Suprapubic skin (tissue), 4 donors: ENCODE measurements around the gene TNFRSF8. TPM values are rescaled to one million over a fixed set of nuclear protein-coding genes. Genes with fewer than 3 reads are reported as not detected.
A peak's percentile ranks its signal among the peaks of the same experiment; 100 is the strongest.

ENCODE experiments used
- DNase-seq, 2 donors: peaks; one replicate each; pipeline ENCODE4 v3.0.0-alpha.2; 2019; ENCODE audit warnings: low spot score in 2 of 2
- H3K27ac ChIP-seq: fragments of 200-600 bp; sonication (generic); one replicate; pipeline ENCODE4 v1.5.1; 2019
- H3K27me3 ChIP-seq: fragments of 200-600 bp; sonication (generic); one replicate; pipeline ENCODE4 v1.5.1; 2019
- H3K36me3 ChIP-seq: fragments of 200-600 bp; sonication (generic); one replicate; pipeline ENCODE4 v1.5.1; 2019
- H3K4me1 ChIP-seq: fragments of 200-600 bp; sonication (generic); one replicate; pipeline ENCODE4 v1.5.1; 2019
- H3K4me3 ChIP-seq: fragments of 200-600 bp; sonication (generic); one replicate; pipeline ENCODE4 v1.5.1; 2019; ENCODE audit warnings: mild to moderate bottlenecking
- H3K9me3 ChIP-seq: fragments of 200-600 bp; sonication (generic); one replicate; pipeline ENCODE4 v1.5.1; 2019
- EP300 ChIP-seq: sonication (generic); formaldehyde crosslinking; IDR thresholded peaks from one replicate; pipeline ENCODE4 v1.6.1; 2017; ENCODE audit warnings: antibody characterized with exemption
- POLR2A ChIP-seq, 2 donors: fragments of 450-650 bp; IDR thresholded peaks; one replicate each; pipeline ENCODE4 v1.6.1; 2017; ENCODE audit warnings: antibody characterized with exemption in 2 of 2, mild to moderate bottlenecking in 2 of 2, moderate library complexity in 2 of 2
- POLR2AphosphoS5 ChIP-seq, 3 donors: sonication (generic); formaldehyde crosslinking; IDR thresholded peaks; one replicate each; pipeline ENCODE4 v1.6.1; 2017; ENCODE audit warnings: antibody characterized with exemption in 3 of 3
- WGBS: methylation state at CpG from one replicate; pipeline ENCODE4 v1.1.5; 2018; 5-methylcytosine and 5-hydroxymethylcytosine counted together
- total RNA-seq, 4 donors: library from RNA; depleted of rRNA; stranded (reverse); fragments of >200 nt; gene quantifications; one replicate each; pipeline ENCODE4 v1.1.0, GENCODE V29; 2016
- TF ChIP-seq, protein P1 (sequence below), 2 donors: fragments of 200-600 bp in 1 of 2; fragments of 450-650 bp in 1 of 2; sonication (generic) in 1 of 2; IDR thresholded peaks; one replicate each; pipeline ENCODE4 v1.5.1; 2016 to 2019; ENCODE audit warnings: antibody characterized with exemption in 2 of 2, mild to moderate bottlenecking in 1 of 2, moderate library complexity in 1 of 2

Gene TNFRSF8
- total RNA-seq, 4 donors from 2014 or later = 0.30 to 1.2 (median 0.75) TPM

DNA sequence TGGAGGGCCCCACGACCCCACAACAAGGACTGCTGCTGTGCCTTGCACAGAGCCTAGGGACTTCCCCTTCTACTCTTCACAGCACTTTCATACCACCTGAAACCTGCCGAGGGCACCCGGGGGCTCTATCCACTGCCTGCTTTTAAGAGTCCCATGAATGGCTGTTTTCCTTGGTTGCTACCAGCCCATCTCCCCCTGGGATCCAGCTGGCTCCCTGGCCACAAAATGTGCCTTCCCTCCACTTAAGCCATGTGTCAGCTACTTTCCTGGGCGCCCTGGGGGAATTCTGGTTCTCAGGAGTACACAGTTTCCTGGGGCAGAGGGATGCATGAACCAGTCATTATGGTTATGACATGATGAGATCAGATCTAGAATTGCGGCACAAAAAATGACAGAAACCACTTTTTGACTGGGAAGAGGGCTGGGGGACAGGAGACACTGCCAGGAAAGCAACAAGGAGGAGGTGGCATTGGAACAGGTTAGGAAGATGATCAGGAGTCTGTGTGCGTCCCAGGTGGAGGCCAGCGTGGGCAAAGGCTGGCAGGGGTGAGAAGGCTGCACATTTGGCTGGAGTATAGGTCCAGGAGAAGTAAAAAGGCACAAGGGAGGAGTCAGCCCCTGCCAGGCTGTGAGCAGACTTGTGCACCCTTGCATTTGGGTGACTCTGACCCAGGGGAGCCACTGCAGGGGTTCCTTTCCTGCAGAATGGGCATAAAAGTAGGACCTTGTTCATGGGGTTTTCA is 3.2 kb upstream of the TNFRSF8 start:
- Histone ChIP-seq H3K27me3 (peaks cover 40% of the 10 kb centered on the region), H3K4me1 (peaks cover 10% of the 10 kb centered on the region), H3K9me3 (no peaks in the 10 kb centered on the region), H3K36me3 (no peaks in the 10 kb centered on the region), H3K4me3 (no peak overlapping the region), H3K27ac (no peak overlapping the region)
- TF ChIP-seq, protein P1, sequence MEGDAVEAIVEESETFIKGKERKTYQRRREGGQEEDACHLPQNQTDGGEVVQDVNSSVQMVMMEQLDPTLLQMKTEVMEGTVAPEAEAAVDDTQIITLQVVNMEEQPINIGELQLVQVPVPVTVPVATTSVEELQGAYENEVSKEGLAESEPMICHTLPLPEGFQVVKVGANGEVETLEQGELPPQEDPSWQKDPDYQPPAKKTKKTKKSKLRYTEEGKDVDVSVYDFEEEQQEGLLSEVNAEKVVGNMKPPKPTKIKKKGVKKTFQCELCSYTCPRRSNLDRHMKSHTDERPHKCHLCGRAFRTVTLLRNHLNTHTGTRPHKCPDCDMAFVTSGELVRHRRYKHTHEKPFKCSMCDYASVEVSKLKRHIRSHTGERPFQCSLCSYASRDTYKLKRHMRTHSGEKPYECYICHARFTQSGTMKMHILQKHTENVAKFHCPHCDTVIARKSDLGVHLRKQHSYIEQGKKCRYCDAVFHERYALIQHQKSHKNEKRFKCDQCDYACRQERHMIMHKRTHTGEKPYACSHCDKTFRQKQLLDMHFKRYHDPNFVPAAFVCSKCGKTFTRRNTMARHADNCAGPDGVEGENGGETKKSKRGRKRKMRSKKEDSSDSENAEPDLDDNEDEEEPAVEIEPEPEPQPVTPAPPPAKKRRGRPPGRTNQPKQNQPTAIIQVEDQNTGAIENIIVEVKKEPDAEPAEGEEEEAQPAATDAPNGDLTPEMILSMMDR (IDR thresholded peaks at IDR 0.05) = no peak
- TF ChIP-seq EP300 = no peak
- TF ChIP-seq POLR2A (IDR thresholded peaks at IDR 0.05) = no peak
- no peak for TF ChIP-seq POLR2AphosphoS5 (IDR thresholded peaks at IDR 0.05)
- DNase-seq = no peak
- 57% methylated on average over 7 of the region's 7 CpGs for WGBS

DNA sequence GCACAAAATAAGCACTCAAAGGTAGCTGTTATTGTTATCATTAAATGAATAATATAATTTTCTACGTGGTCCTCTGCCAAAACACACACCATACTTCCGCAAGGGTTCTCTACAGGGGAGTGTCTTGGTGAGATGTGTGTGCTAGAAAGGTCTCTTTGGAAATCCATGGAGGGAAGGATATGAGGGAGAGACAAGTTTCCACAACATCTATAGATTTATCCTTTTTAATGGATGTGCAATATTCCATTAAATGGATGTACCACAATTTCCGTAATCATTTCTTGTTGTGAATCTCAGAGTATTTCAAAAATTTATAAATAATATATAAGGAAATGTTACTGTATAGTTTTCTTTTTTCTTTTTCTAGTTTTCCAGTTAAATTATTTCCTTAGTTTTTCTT is 2.6 kb upstream of the TNFRSF8 start:
- H3K27me3 ChIP-seq = peaks cover 46% of the 10 kb centered on the region
- TF ChIP-seq POLR2AphosphoS5 (IDR thresholded peaks at IDR 0.05) (no peak), EP300 (no peak), POLR2A (IDR thresholded peaks at IDR 0.05) (no peak)
- TF ChIP-seq, protein P1 (IDR thresholded peaks at IDR 0.05) = no peak
- no peak for DNase-seq
- H3K4me3 ChIP-seq = no peak overlapping the region
- WGBS = 93% methylated on average over 3 of the region's 3 CpGs
- no peaks in the 10 kb centered on the region for H3K9me3 ChIP-seq
- no peaks in the 10 kb centered on the region for H3K36me3 ChIP-seq
- H3K27ac ChIP-seq = no peak overlapping the region
- H3K4me1 ChIP-seq = peaks cover 10% of the 10 kb centered on the region

DNA sequence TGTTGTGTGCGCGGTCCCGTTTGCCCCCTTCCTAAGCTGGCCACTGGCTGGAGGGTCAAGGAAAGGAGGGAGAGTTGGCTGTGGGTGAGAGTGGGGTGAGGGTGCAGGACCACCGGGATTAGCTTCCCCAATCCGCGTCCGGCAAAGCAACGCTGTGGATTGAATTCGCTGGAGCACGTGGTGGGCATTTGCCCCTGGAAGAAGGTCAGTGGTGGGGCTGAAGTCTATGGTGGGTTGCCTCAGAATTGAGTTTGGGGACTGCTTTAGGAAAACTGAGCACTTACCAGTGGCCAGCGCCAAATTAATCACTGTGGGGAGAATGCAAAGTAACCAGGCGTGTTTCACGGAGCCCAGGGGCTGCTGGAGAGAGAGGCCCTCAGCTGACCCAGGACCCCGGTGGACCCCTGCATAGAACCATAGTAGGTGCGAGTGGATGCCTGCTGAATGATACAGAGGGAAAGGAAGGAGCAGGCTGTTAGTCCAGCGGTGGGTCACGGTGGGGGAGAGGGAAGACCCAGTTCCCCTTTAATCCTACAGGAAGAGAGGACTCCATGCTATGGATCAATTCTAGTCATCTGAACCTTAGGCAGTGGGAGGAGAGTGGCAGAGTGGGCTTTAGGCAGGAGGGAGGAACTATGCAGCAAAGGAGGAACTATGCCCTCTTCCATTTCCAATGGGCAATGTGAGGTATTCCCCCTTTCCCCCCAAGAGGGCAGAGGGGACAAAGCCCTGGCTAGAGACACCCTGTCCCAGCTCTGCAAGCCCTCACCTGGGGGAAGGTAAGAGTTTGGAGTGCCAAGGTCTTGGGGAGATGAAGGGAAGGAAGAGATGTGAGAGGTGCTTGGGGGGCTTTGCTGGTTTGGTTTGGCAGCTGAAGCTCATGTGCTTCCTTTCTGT is 1.2 kb downstream of the TNFRSF8 start:
- H3K36me3 ChIP-seq = no peaks in the 10 kb centered on the region
- H3K27ac ChIP-seq = no peak overlapping the region
- H3K27me3 ChIP-seq = peaks cover 81% of the 10 kb centered on the region
- no peak for DNase-seq
- H3K9me3 ChIP-seq = no peaks in the 10 kb centered on the region
- peaks cover 20% of the 10 kb centered on the region for H3K4me1 ChIP-seq
- H3K4me3 ChIP-seq = peak overlapping the region; percentile 5
- WGBS = 31% methylated on average over 17 of the region's 17 CpGs
- TF ChIP-seq, protein P1 (IDR thresholded peaks at IDR 0.05) = no peak
- no peak for TF ChIP-seq POLR2A (IDR thresholded peaks at IDR 0.05)
- TF ChIP-seq EP300 = no peak
- no peak for TF ChIP-seq POLR2AphosphoS5 (IDR thresholded peaks at IDR 0.05)

DNA sequence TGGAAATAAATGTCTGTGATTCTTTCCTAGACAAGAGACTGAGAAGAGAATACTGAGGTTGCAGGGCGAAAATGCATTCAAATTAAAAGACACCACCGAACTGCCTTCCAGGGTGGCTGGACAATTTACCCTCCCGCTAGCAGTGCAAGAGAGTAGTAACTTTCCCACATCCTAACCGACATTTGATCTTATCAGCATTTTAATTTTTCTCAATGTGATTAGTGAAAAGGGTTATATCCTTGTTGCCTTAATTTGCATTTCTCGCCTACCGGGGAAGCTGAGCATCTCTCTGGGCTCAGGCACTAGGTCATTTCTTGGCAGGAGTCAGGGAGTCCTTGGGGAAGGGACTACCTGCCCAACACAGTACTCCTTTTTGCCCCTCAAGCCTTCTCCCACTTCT is 2.8 kb downstream of the TNFRSF8 start:
- H3K27me3 ChIP-seq = peaks cover 81% of the 10 kb centered on the region
- DNase-seq = no peak

More for the DNA sequence above, 2.8 kb downstream of the TNFRSF8 start:
- Histone ChIP-seq H3K4me3 (no peak overlapping the region), H3K4me1 (peaks cover 20% of the 10 kb centered on the region), H3K9me3 (no peaks in the 10 kb centered on the region), H3K36me3 (no peaks in the 10 kb centered on the region), H3K27ac (no peak overlapping the region)
- TF ChIP-seq, protein P1 (IDR thresholded peaks at IDR 0.05) = no peak
- TF ChIP-seq POLR2AphosphoS5 (IDR thresholded peaks at IDR 0.05) = no peak
- WGBS = 50% methylated on average over 6 of the region's 6 CpGs
